Erythroblast (primary cell): ENCODE data around the gene DEF6.
A peak's percentile ranks its signal among the peaks of the same experiment; 100 is the strongest.
"Not testable (repeated sequence)": the region's sequence is repeated elsewhere in the genome, so short reads cannot be mapped to it uniquely, and the experiment has no call there.

Experiments
- DNase-seq, 2 experiments: peaks; one replicate each; lab custom pipeline; 2025; lab: John Stamatoyannopoulos, UW
- GATA1 ChIP-seq: IDR thresholded peaks from 2 replicates; pipeline ENCODE4 v1.6.1; 2011; ENCODE audit warnings: low read depth, mild to moderate bottlenecking, control low read depth, low read length, moderate library complexity
- POLR2A ChIP-seq: IDR thresholded peaks from 2 replicates; pipeline ENCODE4 v1.6.1; 2011; ENCODE audit warnings: mild to moderate bottlenecking, low read length

Gene DEF6

DNA sequence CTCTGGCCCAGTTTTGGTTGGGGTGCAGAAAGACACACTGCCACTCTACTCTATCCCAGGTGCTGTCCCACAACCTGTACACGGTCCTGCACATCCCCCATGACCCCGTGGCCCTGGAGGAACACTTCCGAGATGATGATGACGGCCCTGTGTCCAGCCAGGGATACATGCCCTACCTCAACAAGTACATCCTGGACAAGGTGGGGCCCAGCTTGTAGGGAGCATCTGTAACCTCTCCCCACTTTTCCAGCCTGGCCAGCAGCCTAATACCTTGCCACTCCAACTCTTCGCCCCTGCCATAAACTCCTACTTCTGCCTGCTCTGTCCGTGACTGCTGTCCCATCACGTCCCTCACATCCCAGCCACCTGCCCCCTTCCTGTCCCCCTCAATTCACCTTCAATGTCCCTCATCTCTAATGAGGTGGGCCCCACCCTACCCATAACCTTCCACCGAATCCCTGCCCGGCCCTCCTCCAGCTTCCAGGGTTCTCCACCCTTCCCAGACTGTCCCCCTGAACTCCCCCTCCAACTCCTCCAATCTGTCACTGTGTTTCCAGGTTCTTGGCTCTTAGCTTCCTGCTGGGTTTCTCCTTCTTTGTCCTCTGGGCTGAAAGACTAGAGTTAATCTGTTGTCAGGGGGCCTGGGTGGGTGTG, 12.1 kb downstream of the DEF6 start:
- TF ChIP-seq POLR2A (no peak), GATA1 (no peak)
- no peak for DNase-seq

DNA sequence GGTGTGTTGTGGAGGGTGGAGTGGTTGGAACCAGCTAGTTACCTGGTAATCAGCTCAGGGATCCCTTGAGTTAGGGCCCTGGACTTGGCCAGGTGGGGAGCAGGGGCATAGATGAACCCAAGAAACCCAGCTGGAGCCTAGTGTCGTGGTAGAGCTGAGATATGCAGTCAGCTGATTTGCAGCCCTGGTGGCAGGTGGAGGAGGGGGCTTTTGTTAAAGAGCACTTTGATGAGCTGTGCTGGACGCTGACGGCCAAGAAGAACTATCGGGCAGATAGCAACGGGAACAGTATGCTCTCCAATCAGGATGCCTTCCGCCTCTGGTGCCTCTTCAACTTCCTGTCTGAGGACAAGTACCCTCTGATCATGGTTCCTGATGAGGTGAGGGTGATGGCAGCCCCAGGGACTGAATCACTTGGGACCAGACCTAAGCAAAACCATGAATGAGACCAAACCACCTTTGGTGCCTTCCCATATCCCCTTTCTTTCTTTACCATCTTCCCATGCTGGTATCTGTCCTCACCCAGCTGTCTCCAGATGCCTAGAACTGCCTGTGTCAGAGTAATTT, 12.7 kb downstream of the DEF6 start:
- TF ChIP-seq GATA1: no peak
- TF ChIP-seq POLR2A: no peak

GRCh38 chr6:35311390-35312075, 13.9 kb downstream of the DEF6 start:
- no peak for TF ChIP-seq GATA1
- TF ChIP-seq POLR2A: no peak
- no peak for DNase-seq

More for the DNA sequence above, 12.7 kb downstream of the DEF6 start:
- no peak for DNase-seq

GRCh38 chr6:35312076-35312800, 14.6 kb downstream of the DEF6 start:
- no peak for DNase-seq
- TF ChIP-seq POLR2A (no peak), GATA1 (no peak)

- DNase-seq: no peak
- TF ChIP-seq GATA1 (no peak), POLR2A (no peak)
These were observed 15.2 kb downstream of the DEF6 start for GRCh38 chr6:35312807-35313206.

GRCh38 chr6:35317483-35318195, 20.0 kb downstream of the DEF6 start:
- TF ChIP-seq POLR2A (no peak), GATA1 (no peak)
- no peak for DNase-seq

DNA sequence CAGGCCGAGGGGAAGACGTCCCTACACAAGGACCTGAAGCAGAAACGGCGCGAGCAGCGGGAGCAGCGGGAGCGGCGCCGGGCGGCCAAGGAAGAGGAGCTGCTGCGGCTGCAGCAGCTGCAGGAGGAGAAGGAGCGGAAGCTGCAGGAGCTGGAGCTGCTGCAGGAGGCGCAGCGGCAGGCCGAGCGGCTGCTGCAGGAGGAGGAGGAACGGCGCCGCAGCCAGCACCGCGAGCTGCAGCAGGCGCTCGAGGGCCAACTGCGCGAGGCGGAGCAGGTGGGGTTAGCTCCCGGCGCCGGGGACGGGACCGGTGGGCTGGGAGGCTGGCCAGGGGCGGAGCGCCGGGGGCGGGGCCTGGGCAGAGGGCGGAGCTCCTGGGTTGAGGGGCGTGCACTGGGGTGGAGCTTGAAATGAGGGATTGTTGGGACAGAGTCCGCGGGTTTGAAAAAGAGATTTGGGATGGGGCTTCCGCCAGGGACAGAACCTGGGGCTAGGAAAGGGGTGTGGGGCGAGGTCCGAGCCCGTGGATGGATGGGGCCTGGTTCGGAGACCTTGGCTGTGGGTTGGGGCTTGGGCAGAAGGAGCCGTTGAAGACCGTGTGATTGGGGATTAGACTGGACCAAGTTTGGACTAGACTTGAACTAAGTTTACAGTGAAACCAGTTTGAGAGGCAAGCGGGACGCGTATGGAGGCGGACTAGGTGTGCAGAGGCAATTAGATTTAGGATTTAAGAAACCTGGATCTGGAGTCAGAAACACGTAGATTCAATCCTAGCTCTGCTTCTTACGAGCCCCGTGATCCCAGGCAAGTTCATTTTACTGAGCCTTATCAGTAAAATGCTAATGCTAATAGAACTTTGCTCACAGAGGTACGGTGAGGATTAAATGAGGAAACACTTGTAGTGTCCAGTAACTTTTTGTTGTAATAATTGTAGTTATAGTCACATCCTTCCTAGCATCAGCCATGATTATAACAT, 20.9 kb downstream of the DEF6 start:
- DNase-seq: no peak
- no peak for TF ChIP-seq POLR2A
- no peak for TF ChIP-seq GATA1

GRCh38 chr6:35319346-35320030, 21.9 kb downstream of the DEF6 start:
- no peak for DNase-seq
- TF ChIP-seq POLR2A (no peak), GATA1 (no peak)

GRCh38 chr6:35320031-35320410, 22.4 kb downstream of the DEF6 start:
- TF ChIP-seq GATA1 (no peak), POLR2A (no peak)
- no peak for DNase-seq

GRCh38 chr6:35321091-35321490, 23.5 kb downstream of the DEF6 start:
- no peak for DNase-seq
- TF ChIP-seq GATA1: no peak
- no peak for TF ChIP-seq POLR2A

- TF ChIP-seq GATA1 (no peak), POLR2A (no peak)
- DNase-seq: peak; percentile 46 to 49
These were observed 29.9 kb downstream of the DEF6 start for GRCh38 chr6:35327349-35328027.

GRCh38 chr6:35328108-35328723, 30.6 kb downstream of the DEF6 start:
- DNase-seq: no peak
- TF ChIP-seq POLR2A (no peak), GATA1 (no peak)

DNA sequence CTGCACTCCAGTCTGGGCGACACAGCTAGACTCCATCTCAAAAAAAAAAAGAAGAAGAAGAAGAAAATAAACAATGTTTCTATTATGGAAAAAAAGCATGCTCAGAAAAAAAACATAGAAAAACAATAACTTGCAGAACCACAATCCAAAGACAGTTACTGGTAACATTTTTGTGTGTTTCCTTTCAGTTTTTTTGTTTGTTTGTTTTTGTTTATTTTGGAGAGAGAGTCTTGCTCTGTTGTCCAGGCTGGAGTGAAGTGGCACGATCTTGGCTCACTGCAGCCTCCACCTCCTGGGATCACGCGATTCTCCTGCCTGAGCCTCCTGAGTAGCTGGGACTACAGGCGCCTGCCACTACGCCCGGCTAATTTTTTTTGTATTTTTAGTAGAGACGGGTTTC, 31.3 kb downstream of the DEF6 start:
- not testable (repeated sequence) for DNase-seq
